HS-27A (cell line): Measurements from ENCODE around the gene KRT83.
"Not testable (repeated sequence)": the region's sequence is repeated elsewhere in the genome, so short reads cannot be mapped to it uniquely, and the experiment has no call there.

Source experiments
- DNase-seq: peaks from one replicate; pipeline ENCODE4 v3.0.0-alpha.2; 2012; ENCODE audit warnings: low read depth, missing footprints

Gene KRT83

GRCh38 chr12:52308806-52309425, 12.3 kb downstream of the KRT83 start:
- no peak for DNase-seq

- DNase-seq: no peak
These were observed 13.1 kb downstream of the KRT83 start for GRCh38 chr12:52307836-52308805.

GRCh38 chr12:52306731-52307130, 14.5 kb downstream of the KRT83 start:
- DNase-seq: no peak

- no peak for DNase-seq
These were observed 15.1 kb downstream of the KRT83 start for GRCh38 chr12:52305921-52306705.

GRCh38 chr12:52304941-52305411, 16.2 kb downstream of the KRT83 start:
- DNase-seq: not testable (repeated sequence)

GRCh38 chr12:52302242-52302914, 18.8 kb downstream of the KRT83 start:
- not testable (repeated sequence) for DNase-seq

GRCh38 chr12:52301721-52302120, 19.5 kb downstream of the KRT83 start:
- not testable (repeated sequence) for DNase-seq

GRCh38 chr12:52300796-52301691, 20.2 kb downstream of the KRT83 start:
- no peak for DNase-seq

- no peak for DNase-seq
These were observed 22.5 kb downstream of the KRT83 start for GRCh38 chr12:52298677-52299190.

- no peak for DNase-seq
These were observed 24.5 kb downstream of the KRT83 start for GRCh38 chr12:52296572-52297215.

GRCh38 chr12:52295663-52296062, 25.5 kb downstream of the KRT83 start:
- no peak for DNase-seq

- DNase-seq: no peak
These were observed 26.4 kb downstream of the KRT83 start for GRCh38 chr12:52294803-52295202.

- DNase-seq: no peak
These were observed 27.3 kb downstream of the KRT83 start for GRCh38 chr12:52293926-52294325.

GRCh38 chr12:52291267-52291935, 29.8 kb downstream of the KRT83 start, which contains the start of gene KRT81:
KRT81 (minus strand) TSS chr12:52291534; CDS start chr12:52291465, 69 bp downstream.
- DNase-seq: no peak

- DNase-seq: not testable (repeated sequence)
These were observed 30.6 kb downstream of the KRT83 start for GRCh38 chr12:52290483-52291134.

GRCh38 chr12:52287816-52288805, 33.1 kb downstream of the KRT83 start:
- DNase-seq: not testable (repeated sequence)
